ENCODE measurements around the gene IGF2BP2. TPM values are rescaled to one million over a fixed set of nuclear protein-coding genes. Genes with fewer than 3 reads are reported as not detected.
"Not testable (repeated sequence)": the region's sequence is repeated elsewhere in the genome, so short reads cannot be mapped to it uniquely, and the experiment has no call there.

IGF2BP2 gene
- total and polyA plus RNA-seq, 8 donors, result 3.2 to 17.0 (median 6.6) TPM

- WGBS, 2 donors, result 92 to 97% methylated on average over 3 of the region's 3 CpGs
- no peaks in the 10 kb centered on the region for H3K36me3 ChIP-seq
- intact Hi-C loops (cut with DNase I), result no loop called here
- no peak overlapping the region for H3K27ac ChIP-seq
- H3K4me3 ChIP-seq, result no peak overlapping the region
- FAIRE-seq, result no peak
- H3K9me3 ChIP-seq, result no peaks in the 10 kb centered on the region
- peaks cover 0 to 4% (median 0%) of the 10 kb centered on the region in 4 donors for H3K27me3 ChIP-seq
- DNase-seq, result no peak
- ATAC-seq, result no peak
- no peaks in the 10 kb centered on the region for H3K4me1 ChIP-seq
- TF ChIP-seq CTCF (IDR thresholded peaks at IDR 0.05), result no peak
Measured at GRCh38 chr3:185857208-185857607, 32.4 kb upstream of the IGF2BP2 start.

GRCh38 chr3:185856652-185857051 is 31.8 kb upstream of the IGF2BP2 start:
- H3K4me3 ChIP-seq, result no peak overlapping the region
- H3K27me3 ChIP-seq, result peaks cover 0 to 4% (median 0%) of the 10 kb centered on the region in 4 donors
- no peaks in the 10 kb centered on the region for H3K36me3 ChIP-seq
- no peak overlapping the region for H3K27ac ChIP-seq
- FAIRE-seq (no peak), ATAC-seq (no peak), DNase-seq (no peak)
- no peak for TF ChIP-seq CTCF (IDR thresholded peaks at IDR 0.05)
- H3K9me3 ChIP-seq, result no peaks in the 10 kb centered on the region
- no peaks in the 10 kb centered on the region for H3K4me1 ChIP-seq
- intact Hi-C loops (cut with DNase I), result no loop called here

- H3K27me3 ChIP-seq; H3K36me3 ChIP-seq; intact Hi-C loops (cut with DNase I); H3K4me1 ChIP-seq; H3K4me3 ChIP-seq; H3K27ac ChIP-seq; H3K9me3 ChIP-seq; DNase-seq; ATAC-seq; FAIRE-seq: not testable (repeated sequence)
- WGBS, 2 donors, result 94 to 98% methylated on average over 3 of the region's 3 CpGs
Measured at GRCh38 chr3:185853771-185854170, 28.9 kb upstream of the IGF2BP2 start.

- TF ChIP-seq CTCF (IDR thresholded peaks at IDR 0.05), result no peak
- 91 to 93% methylated on average over 4 of the region's 4 CpGs for WGBS, 2 donors
Measured at GRCh38 chr3:185852635-185853034, 27.8 kb upstream of the IGF2BP2 start.

GRCh38 chr3:185851959-185852358 is 27.1 kb upstream of the IGF2BP2 start:
- no peaks in the 10 kb centered on the region for H3K36me3 ChIP-seq
- WGBS, 2 donors, result 96% methylated on average over 1 of the region's 1 CpG

More at GRCh38 chr3:185852635-185853034, 27.8 kb upstream of the IGF2BP2 start:
- no peak overlapping the region for H3K27ac ChIP-seq
- DNase-seq (no peak), ATAC-seq (no peak), FAIRE-seq (no peak)
- H3K36me3 ChIP-seq, result no peaks in the 10 kb centered on the region
- intact Hi-C loops (cut with DNase I), result no loop called here
- no peak overlapping the region for H3K4me3 ChIP-seq
- no peaks in the 10 kb centered on the region for H3K9me3 ChIP-seq
- peaks cover 0 to 4% (median 0%) of the 10 kb centered on the region in 4 donors for H3K27me3 ChIP-seq
- H3K4me1 ChIP-seq, result no peaks in the 10 kb centered on the region

More at GRCh38 chr3:185851959-185852358, 27.1 kb upstream of the IGF2BP2 start:
- DNase-seq (no peak), FAIRE-seq (no peak), ATAC-seq (no peak)
- no peaks in the 10 kb centered on the region for H3K4me1 ChIP-seq
- H3K4me3 ChIP-seq, result no peak overlapping the region
- intact Hi-C loops (cut with DNase I), result no loop called here
- H3K9me3 ChIP-seq, result no peaks in the 10 kb centered on the region
- H3K27ac ChIP-seq, result no peak overlapping the region
- H3K27me3 ChIP-seq, result peaks cover 0 to 2% (median 0%) of the 10 kb centered on the region in 4 donors
- no peak for TF ChIP-seq CTCF (IDR thresholded peaks at IDR 0.05)
